T-cell (primary cell): Measurements from ENCODE around the gene PHLDB3. TPM values are rescaled to one million over a fixed set of nuclear protein-coding genes. Genes with fewer than 3 reads are reported as not detected.

Source experiments
- ATAC-seq, 4 experiments: fragments of 200-7000 bp in 3 of 4; fragments of 150-1000 bp in 1 of 4; cut with Tn5 transposase; replicated peaks in 1 of 4; 1 replicate in 3 of 4; 2 replicates in 1 of 4; pipeline ENCODE4 v1.10.0; 2021; ENCODE audit warnings: moderate library complexity in 3 of 4, mild to moderate bottlenecking in 2 of 4, moderate number of reproducible peaks in 1 of 4
- CTCF ChIA-PET, 2 donors: fragments of 300-600 bp; sonication (Branson Sonifier 250); formaldehyde crosslinking; loops; one replicate each; lab custom pipeline; 2022; ENCODE audit warnings: antibody characterized with exemption in 2 of 2; lab: Charles Lee
- POLR2A ChIA-PET, 2 donors: fragments of 300-600 bp; sonication (Branson Sonifier 250); formaldehyde crosslinking; loops; one replicate each; lab custom pipeline; 2022; ENCODE audit warnings: antibody characterized with exemption in 2 of 2; lab: Charles Lee
- DNase-seq, 35 experiments: peaks; one replicate each; pipeline versions ENCODE4 v3.0.0 to v3.0.0-alpha.2; 2013 to 2023
- H3K27ac ChIP-seq: one replicate; pipeline ENCODE4 v1.5.1; 2013; ENCODE audit warnings: low read length
- H3K27me3 ChIP-seq, 2 experiments: replicated peaks in 1 of 2; 1 replicate in 1 of 2; 2 replicates in 1 of 2; pipeline versions ENCODE4 v1.6.1 to v1.7.0; 2013; ENCODE audit warnings: low read length in 1 of 2, mixed read lengths in 1 of 2; ENCODE audit not compliant: control insufficient read depth in 2 of 2, insufficient read depth in 2 of 2; ENCODE audit errors: extremely low read depth in 1 of 2
- H3K36me3 ChIP-seq, 2 donors: 1 replicate in 1 of 2; 2 replicates in 1 of 2; pipeline versions ENCODE4 v1.6.1 to v1.7.0; 2013; ENCODE audit warnings: low read length in 1 of 2; ENCODE audit not compliant: control insufficient read depth in 2 of 2, insufficient read depth in 1 of 2; ENCODE audit errors: extremely low read depth in 1 of 2
- H3K4me1 ChIP-seq, 2 experiments: 1 replicate in 1 of 2; 2 replicates in 1 of 2; pipeline versions ENCODE4 v1.6.1 to v1.7.0; 2013; ENCODE audit warnings: low read length in 2 of 2, mixed read lengths in 1 of 2; ENCODE audit not compliant: insufficient read depth in 2 of 2, control insufficient read depth in 1 of 2; ENCODE audit errors: extremely low read depth in 1 of 2
- H3K4me3 ChIP-seq, 2 donors: 1 replicate in 1 of 2; 2 replicates in 1 of 2; pipeline versions ENCODE4 v1.5.1 to v1.7.0; 2013; ENCODE audit warnings: mild to moderate bottlenecking in 2 of 2, low read length in 1 of 2, moderate library complexity in 1 of 2; ENCODE audit not compliant: control insufficient read depth in 1 of 2; ENCODE audit errors: extremely low read depth in 1 of 2
- H3K9me3 ChIP-seq: 2 replicates; pipeline ENCODE4 v1.7.0; 2013
- H3K27ac Mint-ChIP-seq, 2 donors: one replicate each; pipeline ENCODE4 v1.8.0; 2020 to 2021; ENCODE audit warnings: mild to moderate bottlenecking in 2 of 2, mixed read lengths in 2 of 2
- H3K27me3 Mint-ChIP-seq, 2 donors: one replicate each; pipeline ENCODE4 v1.8.0; 2021 to 2022; ENCODE audit warnings: mixed read lengths in 2 of 2
- H3K36me3 Mint-ChIP-seq: one replicate; pipeline ENCODE4 v1.8.0; 2021; ENCODE audit warnings: mixed read lengths
- H3K4me1 Mint-ChIP-seq, 3 donors: one replicate each; pipeline ENCODE4 v1.8.0; 2020 to 2022; ENCODE audit warnings: mixed read lengths in 3 of 3, mild to moderate bottlenecking in 1 of 3
- H3K4me3 Mint-ChIP-seq, 3 donors: one replicate each; pipeline ENCODE4 v1.8.0; 2020 to 2022; ENCODE audit warnings: mild to moderate bottlenecking in 3 of 3, mixed read lengths in 3 of 3, moderate library complexity in 3 of 3
- H3K9me3 Mint-ChIP-seq, 3 donors: one replicate each; pipeline ENCODE4 v1.8.0; 2020 to 2022; ENCODE audit warnings: mixed read lengths in 3 of 3
- WGBS: methylation state at CpG from one replicate; pipeline ENCODE4 v1.1.5; 2013; ENCODE audit warnings: missing lambda C conversion rate; ENCODE audit not compliant: insufficient coverage; 5-methylcytosine and 5-hydroxymethylcytosine counted together
- total RNA-seq, 35 experiments: library from RNA in 6 of 35; stranded (reverse) in 6 of 35; fragments of 120-200 nt in 1 of 35; gene quantifications; one replicate each; pipeline versions ENCODE4 v1.2.1 to v1.2.4 and lab custom pipeline; 2013 to 2026

Gene PHLDB3
- total RNA-seq, 5 donors from 2014 or later (not counting 1 experiment from before 2014, with no cell fraction given) = 39.4 to 61.0 (median 53.9) TPM

DNA sequence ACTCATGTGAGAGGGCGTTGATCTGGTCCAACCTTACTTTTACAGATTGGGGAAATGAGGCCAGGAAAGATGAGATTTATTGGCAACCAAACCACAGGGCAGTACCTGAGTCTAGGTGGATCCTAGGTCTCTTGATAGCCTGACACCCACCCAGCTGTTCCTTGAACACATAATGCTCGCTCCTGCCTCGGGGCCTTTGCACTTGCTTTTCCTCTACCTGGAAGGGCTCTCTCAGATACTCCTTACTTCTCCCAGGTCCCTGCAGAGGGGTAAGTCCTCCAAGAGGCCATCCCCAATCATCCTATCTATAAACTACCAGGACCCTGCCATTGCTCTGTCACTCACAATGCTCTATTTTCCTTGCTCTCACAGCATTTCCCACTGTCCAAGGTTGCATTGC, 35.8 kb upstream of the PHLDB3 start:
- 96% methylated on average over 2 of the region's 3 CpGs for WGBS
- Histone ChIP-seq H3K27ac (no peak overlapping the region), H3K4me1 (no peaks in the 10 kb centered on the region), H3K27me3 (no peaks in the 10 kb centered on the region), H3K9me3 (no peaks in the 10 kb centered on the region), H3K36me3 (peaks cover 30 to 41% of the 10 kb centered on the region in 2 donors), H3K4me3 (no peak overlapping the region)
- POLR2A ChIA-PET = no interaction called here
- Mint-ChIP-seq H3K27me3 (no peaks in the 10 kb centered on the region), H3K27ac (peak overlapping the region in 1 of 2 donors; percentile 23), H3K36me3 (peaks cover 55% of the 10 kb centered on the region), H3K4me3 (no peak overlapping the region), H3K9me3 (peaks cover 5 to 10% (median 6%) of the 10 kb centered on the region in 3 donors), H3K4me1 (peaks cover 2 to 3% (median 2%) of the 10 kb centered on the region in 3 donors)
- no peak for ATAC-seq
- CTCF ChIA-PET = no interaction called here
- DNase-seq = no peak

GRCh38 chr19:43538922-43539321, 34.4 kb upstream of the PHLDB3 start:
- Histone ChIP-seq H3K27me3 (no peaks in the 10 kb centered on the region), H3K9me3 (no peaks in the 10 kb centered on the region), H3K36me3 (peaks cover 19 to 34% of the 10 kb centered on the region in 2 donors), H3K4me3 (no peak overlapping the region), H3K4me1 (peaks cover 0 to 5% of the 10 kb centered on the region in 2 experiments), H3K27ac (no peak overlapping the region)
- POLR2A ChIA-PET = no interaction called here
- Mint-ChIP-seq H3K36me3 (peaks cover 49% of the 10 kb centered on the region), H3K4me1 (peaks cover 3 to 7% (median 5%) of the 10 kb centered on the region in 3 donors), H3K27me3 (no peaks in the 10 kb centered on the region), H3K4me3 (no peak overlapping the region), H3K9me3 (peaks cover 5 to 10% (median 6%) of the 10 kb centered on the region in 3 donors), H3K27ac (no peak overlapping the region)
- no peak for ATAC-seq
- no peak for DNase-seq
- CTCF ChIA-PET = no interaction called here

DNA sequence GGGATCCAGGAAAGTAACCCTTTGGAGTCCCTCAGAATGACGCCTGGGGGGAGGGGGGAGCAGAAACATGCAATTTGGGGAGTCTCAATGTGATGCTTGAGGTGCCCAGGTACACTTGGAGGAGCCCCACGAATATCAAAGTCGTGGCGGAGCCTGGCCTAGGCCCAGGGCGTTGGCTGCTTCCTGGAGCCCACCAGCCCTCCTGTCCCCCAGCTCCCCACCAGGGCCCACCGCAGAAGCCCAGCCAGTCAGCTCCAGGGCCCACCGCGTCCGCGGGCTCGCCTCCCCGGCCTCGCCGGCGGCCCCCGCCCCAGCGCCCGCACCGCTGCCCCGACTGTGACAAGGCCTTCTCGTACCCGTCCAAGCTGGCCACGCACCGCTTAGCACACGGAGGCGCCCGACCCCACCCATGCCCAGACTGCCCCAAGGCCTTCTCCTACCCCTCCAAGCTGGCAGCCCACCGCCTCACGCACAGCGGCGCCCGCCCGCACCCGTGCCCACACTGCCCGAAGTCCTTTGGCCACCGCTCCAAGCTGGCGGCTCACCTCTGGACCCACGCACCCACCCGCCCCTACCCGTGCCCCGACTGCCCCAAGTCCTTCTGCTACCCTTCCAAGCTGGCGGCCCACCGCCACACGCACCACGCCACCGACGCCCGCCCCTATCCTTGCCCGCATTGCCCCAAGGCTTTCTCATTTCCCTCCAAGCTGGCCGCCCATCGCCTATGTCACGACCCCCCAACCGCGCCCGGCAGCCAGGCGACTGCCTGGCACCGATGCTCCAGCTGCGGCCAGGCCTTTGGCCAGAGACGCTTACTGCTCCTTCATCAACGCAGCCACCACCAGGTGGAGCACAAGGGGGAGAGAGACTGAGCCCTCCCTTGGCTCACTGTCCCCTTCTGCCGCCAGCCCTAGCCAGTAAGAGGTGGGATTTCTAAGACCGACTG, 30.5 kb upstream of the PHLDB3 start:
- H3K36me3 ChIP-seq = peaks cover 7 to 11% of the 10 kb centered on the region in 2 donors
- peak overlapping the region in 1 of 3 donors; percentile 43 for H3K4me3 Mint-ChIP-seq
- POLR2A ChIA-PET = no interaction called here

DNA sequence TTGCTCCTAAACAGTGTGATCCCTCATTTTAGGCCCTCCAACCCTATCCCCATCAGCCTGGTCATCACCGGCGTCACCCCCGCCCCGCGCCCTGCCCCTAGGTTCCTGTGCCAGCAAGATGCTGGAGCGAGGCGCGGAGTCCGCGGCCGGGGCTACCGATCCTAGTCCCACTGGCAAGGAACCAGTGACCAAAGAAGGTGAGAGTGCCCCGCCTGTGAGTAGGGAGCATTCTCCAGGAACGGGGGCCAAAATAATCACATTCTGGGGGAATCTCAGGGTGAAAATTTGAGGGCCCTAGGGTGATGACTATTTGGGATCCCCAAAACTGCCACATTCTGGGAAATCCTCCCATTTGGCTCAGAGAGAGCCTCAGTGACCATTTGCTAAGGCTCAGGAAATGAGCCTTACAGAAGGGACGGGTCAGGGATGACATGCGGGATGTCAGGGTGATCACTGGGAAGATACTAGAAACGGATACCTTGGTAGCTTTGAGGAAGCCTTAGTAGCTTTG, 29.8 kb upstream of the PHLDB3 start:
- no peaks in the 10 kb centered on the region for H3K27me3 Mint-ChIP-seq
- ChIA-PET CTCF (interaction anchor here in 1 of 2 donors (0.6 to 3.4 kb wide), 3 partner anchors 14 to 1125 kb away, joined by 3 to 24 read pairs (median 5); no protein-coding TSS in a partner anchor), POLR2A (interaction anchor here in 1 of 2 donors (0.6 kb wide), 2 partner anchors 63 to 92 kb away, joined by 4 to 15 read pairs; no protein-coding TSS in a partner anchor)
- peaks cover 18% of the 10 kb centered on the region for H3K36me3 Mint-ChIP-seq
- DNase-seq = no peak
- peaks cover 7 to 11% of the 10 kb centered on the region in 2 donors for H3K36me3 ChIP-seq
- peaks cover 4 to 10% (median 5%) of the 10 kb centered on the region in 3 donors for H3K9me3 Mint-ChIP-seq
- H3K9me3 ChIP-seq = no peaks in the 10 kb centered on the region
- peak overlapping the region; percentile 69 for H3K27ac ChIP-seq
- H3K4me1 ChIP-seq = peaks cover 2 to 23% of the 10 kb centered on the region in 2 experiments
- H3K27ac Mint-ChIP-seq = peak overlapping the region; percentile 93 to 94
- H3K27me3 ChIP-seq = no peaks in the 10 kb centered on the region
- peak overlapping the region in 1 of 2 donors; percentile 69 for H3K4me3 ChIP-seq
- ATAC-seq = no peak
- WGBS = 96% methylated on average over 4 of the region's 17 CpGs
- H3K4me3 Mint-ChIP-seq = peak overlapping the region; percentile 88 to 90 (median 88)
- H3K4me1 Mint-ChIP-seq = peaks cover 13 to 23% (median 21%) of the 10 kb centered on the region in 3 donors

More for the DNA sequence above, 30.5 kb upstream of the PHLDB3 start:
- Histone ChIP-seq H3K4me3 (no peak overlapping the region), H3K27me3 (no peaks in the 10 kb centered on the region), H3K4me1 (peaks cover 2 to 23% of the 10 kb centered on the region in 2 experiments), H3K9me3 (no peaks in the 10 kb centered on the region), H3K27ac (no peak overlapping the region)
- H3K9me3 Mint-ChIP-seq = peaks cover 5 to 10% (median 6%) of the 10 kb centered on the region in 3 donors
- H3K27ac Mint-ChIP-seq = peak overlapping the region; percentile 75 to 94
- WGBS = 89% methylated on average over 34 of the region's 62 CpGs
- DNase-seq (peak in 11 of 35 experiments; percentile 10 to 43 (median 29)), ATAC-seq (no peak)
- H3K36me3 Mint-ChIP-seq = peaks cover 23% of the 10 kb centered on the region
- H3K27me3 Mint-ChIP-seq = no peaks in the 10 kb centered on the region
- CTCF ChIA-PET = interaction anchor here in 1 of 2 donors (0.7 kb wide), 1 partner anchor 1124 kb away, joined by 5 read pairs; no protein-coding TSS in a partner anchor
- H3K4me1 Mint-ChIP-seq = peaks cover 13 to 23% (median 21%) of the 10 kb centered on the region in 3 donors

DNA sequence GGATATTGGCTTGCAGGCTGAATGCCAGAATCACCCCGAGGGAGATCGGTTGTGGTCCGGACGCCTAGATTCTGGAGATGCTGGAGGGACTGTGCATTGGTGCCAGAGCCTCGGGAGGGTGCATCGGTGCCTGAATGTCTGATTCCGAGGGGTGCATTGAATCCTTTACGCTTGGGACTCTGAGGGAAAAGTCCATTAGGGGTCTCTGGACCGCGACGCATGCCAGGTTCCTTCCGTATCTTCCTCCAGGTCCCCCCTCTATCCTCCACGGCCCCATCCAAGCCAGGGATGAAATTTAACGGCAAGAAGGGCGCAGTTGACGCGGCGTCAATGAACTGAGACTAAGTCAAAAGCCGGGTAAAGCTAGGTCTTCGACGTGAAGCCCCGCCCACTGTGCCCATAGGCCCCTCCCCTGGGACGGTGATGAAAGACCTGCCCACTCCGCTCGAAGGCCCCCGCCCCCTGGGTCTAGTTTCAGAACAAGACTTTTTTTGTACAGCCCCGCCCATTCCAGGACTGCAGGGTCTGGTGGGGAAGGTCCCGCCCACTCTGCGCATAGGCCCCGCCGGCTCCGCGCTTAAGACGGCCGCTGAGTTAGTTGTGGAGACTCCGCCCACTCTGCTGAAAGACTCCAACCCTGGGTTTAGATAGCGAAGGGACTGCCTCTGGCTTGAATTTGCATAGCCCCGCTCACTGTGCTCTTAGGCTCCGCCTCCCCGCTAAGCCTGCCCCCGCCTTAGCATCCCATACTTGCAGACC, 29.2 kb upstream of the PHLDB3 start:
- Histone ChIP-seq H3K36me3 (peaks cover 4 to 8% of the 10 kb centered on the region in 2 donors), H3K27me3 (no peaks in the 10 kb centered on the region), H3K4me1 (peaks cover 2 to 23% of the 10 kb centered on the region in 2 experiments), H3K27ac (peak overlapping the region; percentile 69), H3K9me3 (no peaks in the 10 kb centered on the region), H3K4me3 (peak overlapping the region; percentile 69 to 82)
- under 1% methylated on average over 36 of the region's 41 CpGs for WGBS
- peak; percentile 78 to 98 (median 95) for DNase-seq
- ChIA-PET POLR2A (interaction anchor here in 1 of 2 donors (0.5 to 0.6 kb wide), 3 partner anchors 62 to 221 kb away, joined by 4 to 15 read pairs (median 4); partner anchors contain the start of gene SMG9), CTCF (interaction anchor here in 1 of 2 donors (0.6 to 3.4 kb wide), 6 partner anchors 14 to 135 kb away, joined by 3 to 24 read pairs (median 7); partner anchors contain the start of genes IRGQ and ZNF576)
- H3K9me3 Mint-ChIP-seq = peaks cover 0 to 5% (median 0%) of the 10 kb centered on the region in 3 donors
- peak overlapping the region; percentile 88 to 90 (median 88) for H3K4me3 Mint-ChIP-seq
- ATAC-seq = peak; percentile 63 to 81 (median 66)
- H3K27me3 Mint-ChIP-seq = no peaks in the 10 kb centered on the region
- peaks cover 12% of the 10 kb centered on the region for H3K36me3 Mint-ChIP-seq
- peak overlapping the region; percentile 93 to 94 for H3K27ac Mint-ChIP-seq
- H3K4me1 Mint-ChIP-seq = peaks cover 13 to 23% (median 21%) of the 10 kb centered on the region in 3 donors
